PC-9 (cell line): ENCODE data around the gene HNF1A.
A peak's percentile ranks its signal among the peaks of the same experiment; 100 is the strongest.

Source experiments
- EZH2 ChIP-seq: fragments of 200-600 bp; sonication (generic); IDR thresholded peaks from 2 replicates; pipeline ENCODE4 v1.8.0; 2017; ENCODE audit warnings: antibody characterized with exemption, low read depth
- TF ChIP-seq, protein P1 (sequence below): fragments of 200-600 bp; sonication (generic); conservative IDR thresholded peaks from 2 replicates; pipeline ENCODE4 v1.6.1; 2017; ENCODE audit warnings: mixed run types, antibody characterized with exemption, mild to moderate bottlenecking, moderate library complexity

DNA sequence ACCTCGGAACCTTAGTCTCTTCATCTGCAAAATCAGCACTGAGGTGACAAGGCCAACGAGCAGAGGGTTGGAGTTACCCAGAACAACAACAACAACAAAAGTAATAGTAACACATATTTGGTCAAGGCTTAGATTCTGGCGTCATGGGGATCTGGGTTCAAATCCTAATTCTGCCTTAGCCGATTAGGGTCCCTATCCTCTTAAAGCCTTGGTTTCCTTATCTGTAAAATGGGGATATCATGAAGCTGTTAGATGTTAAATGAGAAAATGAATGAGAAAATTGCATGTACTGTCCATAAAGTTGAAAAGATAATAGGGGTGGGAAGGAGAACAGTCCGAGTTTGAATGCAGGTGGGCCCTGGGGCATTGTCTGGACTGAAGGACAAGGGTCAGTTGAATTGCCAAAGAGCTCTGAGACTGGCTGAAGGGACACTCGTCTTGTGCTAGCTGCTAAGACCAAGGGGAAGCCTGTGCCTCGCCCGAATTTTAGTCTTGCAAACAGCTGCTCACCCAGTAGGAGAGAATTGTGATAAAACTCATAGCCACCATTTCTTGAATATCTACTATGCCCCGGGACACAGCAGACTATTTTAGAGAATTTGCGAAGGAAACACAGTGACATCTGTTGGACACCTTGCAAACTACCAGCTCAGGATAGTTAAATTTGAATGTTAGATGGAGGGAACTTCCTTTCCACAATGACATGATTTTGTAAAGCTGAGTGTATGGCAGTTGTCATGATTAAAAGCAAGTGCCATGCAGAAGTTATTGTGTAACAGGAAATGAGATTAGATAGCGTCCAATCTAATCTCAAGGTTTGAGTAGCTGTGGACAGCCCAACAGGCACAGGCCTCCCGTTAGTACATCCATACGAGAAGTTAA, 6.8 kb upstream of the HNF1A start:
- TF ChIP-seq, protein P1, sequence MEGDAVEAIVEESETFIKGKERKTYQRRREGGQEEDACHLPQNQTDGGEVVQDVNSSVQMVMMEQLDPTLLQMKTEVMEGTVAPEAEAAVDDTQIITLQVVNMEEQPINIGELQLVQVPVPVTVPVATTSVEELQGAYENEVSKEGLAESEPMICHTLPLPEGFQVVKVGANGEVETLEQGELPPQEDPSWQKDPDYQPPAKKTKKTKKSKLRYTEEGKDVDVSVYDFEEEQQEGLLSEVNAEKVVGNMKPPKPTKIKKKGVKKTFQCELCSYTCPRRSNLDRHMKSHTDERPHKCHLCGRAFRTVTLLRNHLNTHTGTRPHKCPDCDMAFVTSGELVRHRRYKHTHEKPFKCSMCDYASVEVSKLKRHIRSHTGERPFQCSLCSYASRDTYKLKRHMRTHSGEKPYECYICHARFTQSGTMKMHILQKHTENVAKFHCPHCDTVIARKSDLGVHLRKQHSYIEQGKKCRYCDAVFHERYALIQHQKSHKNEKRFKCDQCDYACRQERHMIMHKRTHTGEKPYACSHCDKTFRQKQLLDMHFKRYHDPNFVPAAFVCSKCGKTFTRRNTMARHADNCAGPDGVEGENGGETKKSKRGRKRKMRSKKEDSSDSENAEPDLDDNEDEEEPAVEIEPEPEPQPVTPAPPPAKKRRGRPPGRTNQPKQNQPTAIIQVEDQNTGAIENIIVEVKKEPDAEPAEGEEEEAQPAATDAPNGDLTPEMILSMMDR, result peak; percentile 77
- TF ChIP-seq EZH2, result no peak
